Lower leg skin (tissue), 3 donors: Measurements from ENCODE around the gene MYBPC1.

Experiments
- POLR2A ChIP-seq, 2 donors: fragments of 450-650 bp; IDR thresholded peaks; one replicate each; pipeline ENCODE4 v1.6.1; 2016 to 2017; ENCODE audit warnings: antibody characterized with exemption in 2 of 2, mild to moderate bottlenecking in 1 of 2, moderate library complexity in 1 of 2
- TF ChIP-seq, protein P1 (sequence below), 3 donors: fragments of 450-650 bp; IDR thresholded peaks; one replicate each; pipeline ENCODE4 v1.5.1; 2016; ENCODE audit warnings: antibody characterized with exemption in 3 of 3, mild to moderate bottlenecking in 3 of 3, moderate library complexity in 2 of 3

- TF ChIP-seq, protein P1, sequence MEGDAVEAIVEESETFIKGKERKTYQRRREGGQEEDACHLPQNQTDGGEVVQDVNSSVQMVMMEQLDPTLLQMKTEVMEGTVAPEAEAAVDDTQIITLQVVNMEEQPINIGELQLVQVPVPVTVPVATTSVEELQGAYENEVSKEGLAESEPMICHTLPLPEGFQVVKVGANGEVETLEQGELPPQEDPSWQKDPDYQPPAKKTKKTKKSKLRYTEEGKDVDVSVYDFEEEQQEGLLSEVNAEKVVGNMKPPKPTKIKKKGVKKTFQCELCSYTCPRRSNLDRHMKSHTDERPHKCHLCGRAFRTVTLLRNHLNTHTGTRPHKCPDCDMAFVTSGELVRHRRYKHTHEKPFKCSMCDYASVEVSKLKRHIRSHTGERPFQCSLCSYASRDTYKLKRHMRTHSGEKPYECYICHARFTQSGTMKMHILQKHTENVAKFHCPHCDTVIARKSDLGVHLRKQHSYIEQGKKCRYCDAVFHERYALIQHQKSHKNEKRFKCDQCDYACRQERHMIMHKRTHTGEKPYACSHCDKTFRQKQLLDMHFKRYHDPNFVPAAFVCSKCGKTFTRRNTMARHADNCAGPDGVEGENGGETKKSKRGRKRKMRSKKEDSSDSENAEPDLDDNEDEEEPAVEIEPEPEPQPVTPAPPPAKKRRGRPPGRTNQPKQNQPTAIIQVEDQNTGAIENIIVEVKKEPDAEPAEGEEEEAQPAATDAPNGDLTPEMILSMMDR (IDR thresholded peaks at IDR 0.05), result no peak
- no peak for TF ChIP-seq POLR2A (IDR thresholded peaks at IDR 0.05)
Measured at GRCh38 chr12:101590383-101590782, 4.4 kb upstream of the MYBPC1 start.
